K562 (cell line): ENCODE measurements around the gene FSTL1. TPM values are rescaled to one million over a fixed set of nuclear protein-coding genes. Genes with fewer than 3 reads are reported as not detected.
A peak's percentile ranks its signal among the peaks of the same experiment; 100 is the strongest.

Experiments used
- ATAC-seq: fragments of 200-7000 bp; cut with Tn5 transposase; 3 replicates; pipeline ENCODE4 v1.9.1; 2020; ENCODE audit warnings: moderate library complexity
- BruUV-seq: library from RNA; stranded (reverse); fragments of 400-500 nt; replicated peaks from 2 replicates; lab custom pipeline; 2021; lab: Mats Ljungman, UMichigan
- CTCF ChIA-PET: fragments of 300-600 bp; formaldehyde crosslinking; extraction: SDS; loops from one replicate; lab custom pipeline; 2021; ENCODE audit warnings: low intra/inter-chr PET ratio; lab: Yijun Ruan, JAX
- POLR2A ChIA-PET: fragments of 300-600, 350-650 bp; sonication (Branson Sonifier 250); formaldehyde crosslinking; extraction: SDS; loops from one replicate; lab custom pipeline; 2021; ENCODE audit warnings: antibody characterized with exemption, inconsistent platforms; lab: Yijun Ruan, JAX
- DNase-seq, 4 experiments: peaks; one replicate each; pipeline versions ENCODE4 v3.0.0 to v3.0.0-alpha.2; 2011 to 2018; ENCODE audit warnings: low spot score in 3 of 4, mixed read lengths in 3 of 4; ENCODE audit errors: extremely low read depth in 1 of 4
- FAIRE-seq: peaks from 2 replicates; lab custom pipeline; 2011; peaks lifted over from hg19 to GRCh38; lab: Jason Lieb, UNC
- H2AFZ ChIP-seq: 2 replicates; pipeline ENCODE4 v1.6.0; 2011; ENCODE audit warnings: low read depth, low read length, control low read depth, inconsistent platforms
- H3K27ac ChIP-seq: fragments of 200-600 bp; 3 replicates; pipeline ENCODE4 v1.8.0; 2011; ENCODE audit warnings: low read depth, mild to moderate bottlenecking, control low read depth, inconsistent platforms, low read length, moderate library complexity, mixed read lengths; ENCODE audit errors: extremely low read depth
- H3K27me3 ChIP-seq, 2 experiments: fragments of 300-600 bp in 1 of 2; 2 replicates in 1 of 2; 3 replicates in 1 of 2; pipeline versions ENCODE4 v1.6.0 to v1.8.0; 2011; ENCODE audit warnings: inconsistent platforms in 2 of 2, low read length in 2 of 2, mild to moderate bottlenecking in 1 of 2, mixed read lengths in 1 of 2, moderate library complexity in 1 of 2; ENCODE audit not compliant: control insufficient read depth in 2 of 2, insufficient read depth in 2 of 2
- H3K36me3 ChIP-seq: fragments of 300-600 bp; 3 replicates; pipeline ENCODE4 v1.8.0; 2011; ENCODE audit warnings: mild to moderate bottlenecking, low read length, inconsistent platforms; ENCODE audit not compliant: control insufficient read depth, insufficient read depth
- H3K4me1 ChIP-seq, 2 experiments: fragments of 200-600 bp in 1 of 2; replicated peaks in 1 of 2; 2 replicates in 1 of 2; 3 replicates in 1 of 2; pipeline versions ENCODE4 v1.5.1 to v1.8.0; 2011; ENCODE audit warnings: inconsistent platforms in 2 of 2, low read length in 2 of 2, mild to moderate bottlenecking in 1 of 2, mixed read lengths in 1 of 2, moderate library complexity in 1 of 2; ENCODE audit not compliant: control insufficient read depth in 2 of 2, insufficient read depth in 2 of 2
- H3K4me2 ChIP-seq: 2 replicates; pipeline ENCODE4 v1.6.1; 2011; ENCODE audit warnings: low read length, control low read depth, inconsistent platforms, mixed read lengths; ENCODE audit not compliant: insufficient read depth
- H3K4me3 ChIP-seq: fragments of 200-600 bp; sonication (generic), shearing (Covaris generic); 2 replicates; pipeline ENCODE4 v1.5.1; 2016; ENCODE audit warnings: control low read depth, inconsistent platforms
- H3K79me2 ChIP-seq: fragments of 200-600 bp; 3 replicates; pipeline ENCODE4 v1.8.0; 2011; ENCODE audit warnings: low read length, inconsistent platforms; ENCODE audit not compliant: control insufficient read depth, insufficient read depth
- H3K9ac ChIP-seq, 2 experiments: 2 replicates each; pipeline versions ENCODE4 v1.6.0 to v1.6.1; 2011; ENCODE audit warnings: low read depth in 2 of 2, low read length in 2 of 2, control low read depth in 1 of 2, inconsistent platforms in 1 of 2, mild to moderate bottlenecking in 1 of 2, mixed read lengths in 1 of 2; ENCODE audit not compliant: insufficient read depth in 1 of 2
- H3K9me1 ChIP-seq: one replicate; pipeline ENCODE4 v1.6.0; 2011; ENCODE audit warnings: inconsistent platforms, mild to moderate bottlenecking, low read length, moderate library complexity; ENCODE audit not compliant: control insufficient read depth, insufficient read depth
- H3K9me3 ChIP-seq: replicated peaks from 2 replicates; pipeline ENCODE4 v1.5.1; 2011; ENCODE audit warnings: low read depth, low read length, inconsistent platforms; ENCODE audit not compliant: control insufficient read depth, insufficient read depth
- H4K20me1 ChIP-seq: replicated peaks from 2 replicates; pipeline ENCODE4 v1.6.1; 2011; ENCODE audit warnings: low read length, inconsistent platforms, mixed read lengths; ENCODE audit not compliant: control insufficient read depth, insufficient read depth
- C11orf30 ChIP-seq: fragments of 450-650 bp; IDR thresholded peaks from 2 replicates; pipeline ENCODE4 v1.6.1; 2016; ENCODE audit warnings: low read depth, mild to moderate bottlenecking
- CXXC5 ChIP-seq: fragments of 250-450 bp; sonication (Bioruptor Pico); IDR thresholded peaks from 2 replicates; pipeline ENCODE4 v1.8.0; 2022; ENCODE audit warnings: inconsistent platforms, mild to moderate bottlenecking, moderate library complexity
- FIP1L1 ChIP-seq: fragments of 200-400 bp; formaldehyde crosslinking; IDR thresholded peaks from 2 replicates; pipeline ENCODE4 v1.6.1; 2018; ENCODE audit warnings: mild to moderate bottlenecking, low read depth, low read length; ENCODE audit not compliant: poor library complexity, severe bottlenecking
- HDGF ChIP-seq: fragments of 450-650 bp; IDR thresholded peaks from 2 replicates; pipeline ENCODE4 v1.6.1; 2016
- HSF4 ChIP-seq: fragments of 250-450 bp; sonication (Bioruptor Pico); IDR thresholded peaks from 2 replicates; pipeline ENCODE4 v2.1.2; 2022; ENCODE audit warnings: mild to moderate bottlenecking, moderate library complexity, borderline replicate concordance
- ID3 ChIP-seq, 2 experiments: fragments of 250-450 bp in 1 of 2; fragments of 450-650 bp in 1 of 2; sonication (Bioruptor Pico) in 1 of 2; IDR thresholded peaks; 2 replicates each; pipeline versions ENCODE4 v1.6.1 to v1.8.0; 2016 to 2021; ENCODE audit warnings: mild to moderate bottlenecking in 2 of 2, moderate library complexity in 2 of 2, missing compliant biosample characterization in 1 of 2, missing genetic modification characterization in 1 of 2
- ILK ChIP-seq: fragments of 450-650 bp; IDR thresholded peaks from 2 replicates; pipeline ENCODE4 v1.6.1; 2016; ENCODE audit warnings: missing genetic modification characterization, low read depth, mild to moderate bottlenecking, missing compliant biosample characterization, moderate library complexity, borderline replicate concordance
- KDM5B ChIP-seq: fragments of 200-600 bp; sonication (generic); IDR thresholded peaks from 2 replicates; pipeline ENCODE4 v1.6.1; 2012; ENCODE audit warnings: low read depth, mild to moderate bottlenecking, moderate library complexity, low read length, control low read depth, inconsistent platforms; ENCODE audit not compliant: insufficient replicate concordance
- KLF16 ChIP-seq: IDR thresholded peaks from 2 replicates; pipeline ENCODE4 v1.6.1; 2016; ENCODE audit warnings: antibody characterized with exemption
- KLF6 ChIP-seq: fragments of 250-450 bp; sonication (Bioruptor Pico); IDR thresholded peaks from 2 replicates; pipeline ENCODE4 v1.4.0; 2020; ENCODE audit warnings: mild to moderate bottlenecking, moderate library complexity, borderline replicate concordance
- MAFG ChIP-seq: fragments of 450-650 bp; conservative IDR thresholded peaks from 2 replicates; pipeline ENCODE4 v1.6.1; 2016; ENCODE audit warnings: missing genetic modification characterization, missing compliant biosample characterization
- MCM7 ChIP-seq, 2 experiments: fragments of 450-650 bp; IDR thresholded peaks; 2 replicates each; pipeline ENCODE4 v1.6.1; 2016 to 2018
- MTA2 ChIP-seq: fragments of 450-650 bp; IDR thresholded peaks from 2 replicates; pipeline ENCODE4 v1.6.1; 2016; ENCODE audit warnings: low read depth
- RAD51 ChIP-seq: fragments of 450-650 bp; IDR thresholded peaks from 2 replicates; pipeline ENCODE4 v1.7.1; 2016; ENCODE audit warnings: low read depth, mild to moderate bottlenecking, borderline replicate concordance
- RBM17 ChIP-seq: fragments of 200-400 bp; formaldehyde crosslinking; IDR thresholded peaks from 2 replicates; pipeline ENCODE4 v1.6.1; 2017; ENCODE audit warnings: low read depth, mild to moderate bottlenecking, low read length, borderline replicate concordance
- RBM22 ChIP-seq: fragments of 200-400 bp; formaldehyde crosslinking; IDR thresholded peaks from 2 replicates; pipeline ENCODE4 v1.6.1; 2018; ENCODE audit warnings: low read length, low read depth; ENCODE audit not compliant: poor library complexity, severe bottlenecking
- TFAP4 ChIP-seq: sonication (generic); formaldehyde crosslinking; IDR thresholded peaks from 2 replicates; pipeline ENCODE4 v1.8.0; 2022; ENCODE audit warnings: missing genetic modification reagents, mild to moderate bottlenecking, moderate library complexity, borderline replicate concordance
- ZBTB12 ChIP-seq: fragments of 250-450 bp; sonication (Bioruptor Pico); IDR thresholded peaks from 2 replicates; pipeline ENCODE4 v1.4.0; 2020
- ZNF121 ChIP-seq: sonication (generic); formaldehyde crosslinking; conservative IDR thresholded peaks from 2 replicates; pipeline ENCODE4 v1.8.0; 2022; ENCODE audit warnings: missing genetic modification reagents
- ZNF668 ChIP-seq: fragments of 250-450 bp; sonication (Bioruptor Pico); IDR thresholded peaks from 2 replicates; pipeline ENCODE4 v1.8.0; 2022; ENCODE audit warnings: mild to moderate bottlenecking, inconsistent platforms
- ZSCAN32 ChIP-seq: fragments of 450-650 bp; formaldehyde crosslinking; IDR thresholded peaks from 2 replicates; pipeline ENCODE4 v1.4.0; 2020; ENCODE audit warnings: mild to moderate bottlenecking, moderate library complexity
- WGBS: fragments of 100-300 bp; shearing (Covaris generic); methylation state at CpG from one replicate; pipeline ENCODE4 v1.1.6; 2016; ENCODE audit warnings: low coverage, mixed read lengths; ENCODE audit not compliant: insufficient coverage; ENCODE audit errors: missing lambda C conversion rate; 5-methylcytosine and 5-hydroxymethylcytosine counted together
- in situ Hi-C: fragments of 300-500 bp; cut with MboI; formaldehyde crosslinking; loops from 4 replicates; pipeline ENCODE4 v1.15.0; 2018; ENCODE audit warnings: inconsistent platforms, mixed read lengths
- intact Hi-C: fragments of 100-400 bp; cut with micrococcal nuclease; formaldehyde crosslinking; loops from 2 replicates; pipeline ENCODE4 v1.14.2; 2022
- polyA plus RNA-seq, 8 experiments: library from polyadenylated mRNA; depleted of rRNA in 4 of 8; stranded (reverse) in 5 of 8; unstranded in 3 of 8; fragments of >200 nt; fragmentation: Nextera tagmentation in 2 of 8; fragmentation: Illumina TruSeq in 1 of 8; extraction: Ambion mirVana in 2 of 8; extraction: Trizol in 1 of 8; gene quantifications; 2 replicates each; pipeline versions ENCODE4 v1.2.1 to v1.2.3, GENCODE V29; 2011 to 2014; ENCODE audit warnings: inconsistent platforms in 1 of 8, missing spikeins in 1 of 8
- total RNA-seq, 7 experiments: library from RNA; depleted of rRNA in 6 of 7; stranded (reverse); fragments of >200 nt in 6 of 7; fragmentation: Illumina TruSeq in 2 of 7; extraction: Trizol in 2 of 7; gene quantifications; 2 replicates each; pipeline versions ENCODE4 v1.2.1 to v1.2.3, GENCODE V29; 2011 to 2021; ENCODE audit warnings: low replicate concordance in 1 of 7

The FSTL1 gene
- total and polyA plus RNA-seq, 9 of the 15 experiments (the other 6 are each of a cell fraction or from before 2014, with no cell fraction given) = 0.01 to 0.58 (median 0.08) TPM; not detected in 2

GRCh38 chr3:120350401-120350941 lies 100.3 kb downstream of the FSTL1 start:
- intact Hi-C loops (no loop called here), in situ Hi-C loops (no loop called here)
- FAIRE-seq = peak; percentile 83
- Histone ChIP-seq H3K27ac (peak overlapping the region; percentile 88), H3K9ac (peak overlapping the region; percentile 40 to 86; a peak in 3 of 4 replicates), H3K79me2 (peaks cover 43% of the 10 kb centered on the region), H3K9me1 (no peaks in the 10 kb centered on the region), H3K36me3 (peaks cover 14% of the 10 kb centered on the region; the same call in 2 of the 3 replicates), H3K4me1 (peaks cover 6 to 20% of the 10 kb centered on the region in 2 experiments; a peak in 4 of 5 replicates), H3K4me3 (no peak overlapping the region), H3K27me3 (no peaks in the 10 kb centered on the region), H4K20me1 (no peaks in the 10 kb centered on the region), H2AFZ (peak overlapping the region; percentile 94), H3K9me3 (no peaks in the 10 kb centered on the region), H3K4me2 (peak overlapping the region; percentile 85)
- no peak for ATAC-seq
- BruUV-seq = no TSS peak
- POLR2A ChIA-PET = no interaction called here
- peak; percentile 23 to 53 (median 31) for DNase-seq
- CTCF ChIA-PET = no interaction called here
- 3% methylated on average over 8 of the region's 8 CpGs for WGBS
- no peak for TF ChIP-seq KDM5B
- no peak for TF ChIP-seq ZBTB12 (CRISPR knock-in tag)
- TF ChIP-seq KLF16 = no peak
- peak; percentile 99 for TF ChIP-seq C11orf30
- TF ChIP-seq MTA2 = no peak
- no peak for TF ChIP-seq ZNF668 (CRISPR knock-in tag)
- no peak for TF ChIP-seq TFAP4 (CRISPR knock-in tag)
- no peak for TF ChIP-seq FIP1L1
- TF ChIP-seq RAD51 = no peak
- TF ChIP-seq KLF6 (CRISPR knock-in tag) = no peak
- TF ChIP-seq HDGF = no peak
- TF ChIP-seq CXXC5 (CRISPR knock-in tag) = peak; percentile 36; the same call in 1 of the 2 replicates
- no peak for TF ChIP-seq ILK
- peak; percentile 99 for TF ChIP-seq MAFG (tag)
- no peak for TF ChIP-seq ZNF121
- no peak for TF ChIP-seq ID3 (CRISPR knock-in tag; IDR thresholded peaks at IDR 0.05)
- no peak for TF ChIP-seq ID3 (tag; IDR thresholded peaks at IDR 0.05)
- TF ChIP-seq MCM7 (IDR thresholded peaks at IDR 0.05) = no peak
- no peak for TF ChIP-seq RBM22
- TF ChIP-seq HSF4 (CRISPR knock-in tag) = no peak
- no peak for TF ChIP-seq ZSCAN32 (CRISPR knock-in tag)
- TF ChIP-seq RBM17 = no peak
